ENCODE data around the gene AURKAIP1.
A peak's percentile ranks its signal among the peaks of the same experiment; 100 is the strongest.

Gene AURKAIP1

GRCh38 chr1:1347026-1347595 lies 27.9 kb downstream of the AURKAIP1 start:
- no peak for DNase-seq (ENCODE audit: low read depth)

GRCh38 chr1:1346501-1346890 lies 28.5 kb downstream of the AURKAIP1 start:
- DNase-seq (ENCODE audit: low read depth): no peak

- DNase-seq (ENCODE audit: low read depth): no peak
Measured at GRCh38 chr1:1345860-1346500, 29.0 kb downstream of the AURKAIP1 start.

GRCh38 chr1:1345384-1345783 lies 29.6 kb downstream of the AURKAIP1 start:
- DNase-seq (ENCODE audit: low read depth): no peak

- peak; percentile 85 for DNase-seq (ENCODE audit: low read depth)
Measured at GRCh38 chr1:1344655-1345361, 30.2 kb downstream of the AURKAIP1 start.

- DNase-seq (ENCODE audit: low read depth): no peak
Measured at GRCh38 chr1:1343811-1344421, 31.1 kb downstream of the AURKAIP1 start.

GRCh38 chr1:1342584-1343115 lies 32.4 kb downstream of the AURKAIP1 start:
- no peak for DNase-seq (ENCODE audit: low read depth)

GRCh38 chr1:1342061-1342562 lies 32.9 kb downstream of the AURKAIP1 start:
- DNase-seq (ENCODE audit: low read depth): no peak

GRCh38 chr1:1341549-1342021 lies 33.4 kb downstream of the AURKAIP1 start:
- DNase-seq (ENCODE audit: low read depth): no peak

- DNase-seq (ENCODE audit: low read depth): no peak
Measured at GRCh38 chr1:1340791-1341548, 34.0 kb downstream of the AURKAIP1 start.

- no peak for DNase-seq (ENCODE audit: low read depth)
Measured at GRCh38 chr1:1340185-1340584, 34.8 kb downstream of the AURKAIP1 start.

- DNase-seq (ENCODE audit: low read depth): no peak
Measured at GRCh38 chr1:1338278-1338677, 36.7 kb downstream of the AURKAIP1 start.

- DNase-seq (ENCODE audit: low read depth): no peak
Measured at GRCh38 chr1:1337793-1338147, 37.2 kb downstream of the AURKAIP1 start.

- no peak for DNase-seq (ENCODE audit: low read depth)
Measured at GRCh38 chr1:1336931-1337792, 37.8 kb downstream of the AURKAIP1 start.

- no peak for DNase-seq (ENCODE audit: low read depth)
Measured at GRCh38 chr1:1336446-1336845, 38.6 kb downstream of the AURKAIP1 start.

GRCh38 chr1:1335792-1336248 lies 39.2 kb downstream of the AURKAIP1 start:
- no peak for DNase-seq (ENCODE audit: low read depth)

- DNase-seq (ENCODE audit: low read depth): no peak
Measured at GRCh38 chr1:1335283-1335682, 39.7 kb downstream of the AURKAIP1 start.

GRCh38 chr1:1334835-1335234 lies 40.2 kb downstream of the AURKAIP1 start:
- no peak for DNase-seq (ENCODE audit: low read depth)

GRCh38 chr1:1333551-1334241 lies 41.3 kb downstream of the AURKAIP1 start:
- DNase-seq (ENCODE audit: low read depth): no peak

Data from iris pigment epithelial cell (primary cell).